Heart left ventricle (tissue), 16 donors: ENCODE data around the gene PRRG1. TPM values are rescaled to one million over a fixed set of nuclear protein-coding genes. Genes with fewer than 3 reads are reported as not detected.

Source experiments
- ATAC-seq, 4 donors: fragments of 200-7000 bp; cut with Tn5 transposase; one replicate each; pipeline ENCODE4 v1.9.1; 2020 to 2022; ENCODE audit warnings: moderate library complexity in 4 of 4, mild to moderate bottlenecking in 3 of 4, moderate number of reproducible peaks in 1 of 4
- DNase-seq, 5 donors: peaks; one replicate each; pipeline ENCODE4 v3.0.0-alpha.2; 2020
- H3K27ac ChIP-seq, 12 donors: fragments of 200-600 bp; sonication (generic) in 4 of 12; one replicate each; pipeline versions ENCODE4 v1.5.0 to v1.8.0; 2016 to 2022; ENCODE audit warnings: mild to moderate bottlenecking in 2 of 12
- H3K27me3 ChIP-seq, 9 donors: fragments of 200-600 bp; sonication (generic) in 2 of 9; one replicate each; pipeline versions ENCODE4 v1.5.1 to v1.8.0; 2016 to 2022; ENCODE audit warnings: mild to moderate bottlenecking in 3 of 9
- H3K36me3 ChIP-seq, 9 donors: fragments of 200-600 bp; sonication (generic) in 2 of 9; one replicate each; pipeline versions ENCODE4 v1.5.0 to v1.8.0; 2018 to 2022; ENCODE audit warnings: mild to moderate bottlenecking in 2 of 9
- H3K4me1 ChIP-seq, 12 donors: fragments of 200-600 bp; sonication (generic) in 4 of 12; one replicate each; pipeline versions ENCODE4 v1.5.0 to v1.8.0; 2016 to 2022; ENCODE audit warnings: mild to moderate bottlenecking in 3 of 12
- H3K4me3 ChIP-seq, 12 donors: fragments of 200-600 bp; sonication (generic) in 4 of 12; one replicate each; pipeline versions ENCODE4 v1.5.0 to v1.8.0; 2017 to 2022; ENCODE audit warnings: mild to moderate bottlenecking in 9 of 12, moderate library complexity in 4 of 12
- H3K9me3 ChIP-seq, 12 donors: fragments of 200-600 bp; sonication (generic) in 4 of 12; one replicate each; pipeline versions ENCODE4 v1.5.0 to v1.8.0; 2016 to 2022; ENCODE audit warnings: mild to moderate bottlenecking in 1 of 12
- CTCF ChIP-seq, 12 donors: fragments of 200-600 bp; sonication (generic) in 4 of 12; IDR thresholded peaks; one replicate each; pipeline versions ENCODE4 v1.5.0 to v1.8.0; 2018 to 2022; ENCODE audit warnings: antibody characterized with exemption in 12 of 12, mild to moderate bottlenecking in 5 of 12
- POLR2A ChIP-seq, 2 donors: fragments of 450-650 bp; IDR thresholded peaks; one replicate each; pipeline ENCODE4 v1.6.1; 2017; ENCODE audit warnings: antibody characterized with exemption in 2 of 2, mild to moderate bottlenecking in 2 of 2, moderate library complexity in 2 of 2
- WGBS, 4 donors: extraction: QIAGEN DNeasy Blood & Tissue Kit in 2 of 4; methylation state at CpG; one replicate each; pipeline versions ENCODE4 v1.1.5 to v1.1.7; 2013 to 2018; 5-methylcytosine and 5-hydroxymethylcytosine counted together
- intact Hi-C, 10 donors: fragments of 100-400 bp; cut with DNase I; formaldehyde crosslinking; loops; one replicate each; pipeline versions ENCODE4 v1.11.1 to v1.14.2; 2022
- polyA plus RNA-seq, 2 donors: library from polyadenylated mRNA; stranded (reverse); fragments of 200-250 nt; gene quantifications; one replicate each; pipeline ENCODE4 v1.2.3, GENCODE V29; 2013
- total RNA-seq, 9 donors: library from RNA; depleted of rRNA in 2 of 9; stranded (reverse); fragments of >200 nt in 2 of 9; fragmentation: NEBNext Ultra II Directional in 3 of 9; extraction: Animal tissue kit (Norgen Biotek cat#: 25700) in 3 of 9; gene quantifications; one replicate each; pipeline versions ENCODE4 v1.1.0 to v1.2.4, GENCODE V29; 2016 to 2023
- donor health status: ischemic (EF 13 %, LVEDD 7.1; RV severe dilation, severe dysfunction).
- donor health status: healthy with polysubstance abuse.
- donor health status: DM: no; HTN: yes; CAD: no.
- donor health status: DM: no; HTN: no; CAD: no.
- donor health status: ischemic (EF 25% LVEDD 6.9; RV normal size, moderate dysfunction).
- donor health status: ischemic (EF 25% LVEDD 5.7; RV mildly dilated, moderate dysfunction).
- donor health status: healthy.
- donor health status: DM: yes; HTN: yes; CAD: no.
- donor health status: ischemic (EF 35%, LVEDD 5.7; RV mildly dilated, moderate dysfunction).
- donor health status: nonischemic (EF 11% LVEDD 7.7; RV severe dilation, severe dysfunction).
- donor health status: DM: yes; HTN: yes; CAD: no.
- donor health status: PGD.
- donor health status: ischemic (EF 29% LVEDD 5.4; RV normal size, mild dysfunction).
- donor health status: nonischemic (EF 23%, LVEDD 6.1; RV moderate dilation, normal function).

PRRG1 gene
- total and polyA plus RNA-seq, 11 donors = 3.0 to 17.3 (median 10.1) TPM

GRCh38 chrX:37370499-37371141, 21.5 kb downstream of the PRRG1 start:
- Histone ChIP-seq H3K36me3 (no peaks in the 10 kb centered on the region), H3K4me3 (no peak overlapping the region), H3K4me1 (peaks cover 0 to 10% (median 1%) of the 10 kb centered on the region in 12 donors), H3K27ac (no peak overlapping the region), H3K9me3 (peaks cover 0 to 2% (median 0%) of the 10 kb centered on the region in 12 donors), H3K27me3 (no peaks in the 10 kb centered on the region)
- ATAC-seq = no peak
- 67 to 98% (median 90%) methylated on average over 3 to 4 of the region's 4 CpGs for WGBS, 4 donors
- TF ChIP-seq CTCF (IDR thresholded peaks at IDR 0.05) (no peak), POLR2A (IDR thresholded peaks at IDR 0.05) (no peak)
- DNase-seq = no peak
- intact Hi-C loops = no loop called here

- Histone ChIP-seq H3K27me3 (no peaks in the 10 kb centered on the region), H3K4me3 (no peak overlapping the region), H3K4me1 (peaks cover 0 to 17% (median 2%) of the 10 kb centered on the region in 12 donors), H3K27ac (peak overlapping the region in 5 of 12 donors; percentile 5 to 49 (median 28)), H3K36me3 (no peaks in the 10 kb centered on the region), H3K9me3 (peaks cover 0 to 2% (median 0%) of the 10 kb centered on the region in 12 donors)
- ATAC-seq (peak; percentile 73 to 89 (median 84)), DNase-seq (peak in 3 of 5 donors; percentile 43 to 63 (median 52))
- WGBS, 4 donors = 57 to 69% (median 63%) methylated on average over 7 to 8 of the region's 8 CpGs
- intact Hi-C loops = no loop called here
- no peak for TF ChIP-seq POLR2A (IDR thresholded peaks at IDR 0.05)
- no peak for TF ChIP-seq CTCF (IDR thresholded peaks at IDR 0.05)
Observed at GRCh38 chrX:37371578-37371991, 22.4 kb downstream of the PRRG1 start.

- intact Hi-C loops = no loop called here
- Histone ChIP-seq H3K9me3 (no peaks in the 10 kb centered on the region), H3K36me3 (no peaks in the 10 kb centered on the region), H3K27ac (peak overlapping the region in 7 of 12 donors; percentile 8 to 68 (median 37)), H3K4me1 (peaks cover 0 to 53% (median 18%) of the 10 kb centered on the region in 12 donors), H3K4me3 (no peak overlapping the region), H3K27me3 (no peaks in the 10 kb centered on the region)
- 13 to 36% (median 28%) methylated on average over 2 of the region's 2 CpGs for WGBS, 4 donors
- ATAC-seq = peak in 3 of 4 donors; percentile 22 to 65 (median 55)
- TF ChIP-seq CTCF (IDR thresholded peaks at IDR 0.05) = no peak
- TF ChIP-seq POLR2A (IDR thresholded peaks at IDR 0.05) = no peak
- no peak for DNase-seq
Observed at GRCh38 chrX:37378404-37378803, 29.2 kb downstream of the PRRG1 start.

- Histone ChIP-seq H3K4me1 (peaks cover 0 to 53% (median 18%) of the 10 kb centered on the region in 12 donors), H3K4me3 (no peak overlapping the region), H3K27me3 (no peaks in the 10 kb centered on the region), H3K9me3 (no peaks in the 10 kb centered on the region), H3K36me3 (no peaks in the 10 kb centered on the region), H3K27ac (peak overlapping the region in 5 of 12 donors; percentile 5 to 68 (median 19))
- DNase-seq (no peak), ATAC-seq (peak in 1 of 4 donors; percentile 40)
- intact Hi-C loops = no loop called here
- WGBS, 4 donors = 66 to 80% (median 77%) methylated on average over 1 of the region's 1 CpG
- TF ChIP-seq POLR2A (IDR thresholded peaks at IDR 0.05) (no peak), CTCF (IDR thresholded peaks at IDR 0.05) (no peak)
Observed at GRCh38 chrX:37378830-37379229, 29.7 kb downstream of the PRRG1 start.
